Trophoblast cell (in vitro differentiated cells and primary cell): ENCODE results near the gene SAE1.

Experiments
- DNase-seq, 2 donors: peaks; one replicate each; pipeline ENCODE4 v3.0.0-alpha.2; 2016
- H2AFZ ChIP-seq: 2 replicates; pipeline ENCODE4 v1.6.1; 2013; ENCODE audit warnings: low read length, moderate library complexity, mild to moderate bottlenecking; ENCODE audit not compliant: insufficient read depth, poor library complexity
- H2AK5ac ChIP-seq: 2 replicates; pipeline ENCODE4 v1.6.1; 2013; ENCODE audit warnings: mild to moderate bottlenecking, low read length
- H2BK120ac ChIP-seq: 2 replicates; pipeline ENCODE4 v1.6.1; 2013; ENCODE audit warnings: low read length, mild to moderate bottlenecking, moderate library complexity; ENCODE audit not compliant: insufficient read depth, poor library complexity
- H2BK12ac ChIP-seq: 2 replicates; pipeline ENCODE4 v1.6.1; 2013; ENCODE audit warnings: mild to moderate bottlenecking, low read length, moderate library complexity
- H2BK5ac ChIP-seq: 2 replicates; pipeline ENCODE4 v1.6.1; 2013; ENCODE audit warnings: low read length, low read depth, moderate library complexity, mild to moderate bottlenecking; ENCODE audit not compliant: poor library complexity
- H3K14ac ChIP-seq: 2 replicates; pipeline ENCODE4 v1.6.1; 2013; ENCODE audit warnings: mild to moderate bottlenecking, low read length
- H3K18ac ChIP-seq: 2 replicates; pipeline ENCODE4 v1.6.1; 2013; ENCODE audit warnings: mild to moderate bottlenecking, low read length
- H3K23ac ChIP-seq: 2 replicates; pipeline ENCODE4 v1.6.1; 2013; ENCODE audit warnings: low read length
- H3K27ac ChIP-seq: 2 replicates; pipeline ENCODE4 v1.5.1; 2013; ENCODE audit warnings: low read depth, mild to moderate bottlenecking, inconsistent platforms, low read length, moderate library complexity
- H3K27me3 ChIP-seq: 2 replicates; pipeline ENCODE4 v1.6.1; 2013; ENCODE audit warnings: inconsistent platforms, mild to moderate bottlenecking, low read length, moderate library complexity; ENCODE audit not compliant: insufficient read depth
- H3K36me3 ChIP-seq, 2 experiments: 1 replicate in 1 of 2; 2 replicates in 1 of 2; pipeline ENCODE4 v1.6.1; 2013; ENCODE audit warnings: low read length in 2 of 2, mild to moderate bottlenecking in 2 of 2, moderate library complexity in 1 of 2; ENCODE audit not compliant: insufficient read depth in 2 of 2, control insufficient read depth in 1 of 2
- H3K4ac ChIP-seq: 2 replicates; pipeline ENCODE4 v1.6.1; 2013; ENCODE audit warnings: low read depth, mild to moderate bottlenecking, low read length, moderate library complexity
- H3K4me1 ChIP-seq, 2 experiments: 1 replicate in 1 of 2; 2 replicates in 1 of 2; pipeline ENCODE4 v1.6.1; 2013; ENCODE audit warnings: low read length in 2 of 2, mild to moderate bottlenecking in 2 of 2, moderate library complexity in 1 of 2; ENCODE audit not compliant: insufficient read depth in 2 of 2, control insufficient read depth in 1 of 2
- H3K4me2 ChIP-seq: 2 replicates; pipeline ENCODE4 v1.6.1; 2013; ENCODE audit warnings: inconsistent platforms, mild to moderate bottlenecking, low read length, moderate library complexity
- H3K4me3 ChIP-seq: 2 replicates; pipeline ENCODE4 v1.5.1; 2013; ENCODE audit warnings: mild to moderate bottlenecking, low read depth, low read length, inconsistent platforms
- H3K79me1 ChIP-seq: one replicate; pipeline ENCODE4 v1.6.1; 2013; ENCODE audit warnings: low read length
- H3K79me2 ChIP-seq: 2 replicates; pipeline ENCODE4 v1.6.1; 2013; ENCODE audit warnings: low read length, mild to moderate bottlenecking; ENCODE audit not compliant: control insufficient read depth, insufficient read depth, poor library complexity
- H3K9ac ChIP-seq: 2 replicates; pipeline ENCODE4 v1.6.1; 2013; ENCODE audit warnings: mild to moderate bottlenecking, low read length
- H3K9me3 ChIP-seq: 2 replicates; pipeline ENCODE4 v1.6.1; 2013; ENCODE audit warnings: low read depth, mild to moderate bottlenecking, control low read depth, inconsistent platforms, low read length; ENCODE audit not compliant: insufficient read depth
- H4K12ac ChIP-seq: 2 replicates; pipeline ENCODE4 v1.6.1; 2013; ENCODE audit warnings: low read depth, mild to moderate bottlenecking, low read length, moderate library complexity
- H4K8ac ChIP-seq: 2 replicates; pipeline ENCODE4 v1.6.1; 2013; ENCODE audit warnings: low read depth, mild to moderate bottlenecking, low read length, moderate library complexity
- H4K91ac ChIP-seq: one replicate; pipeline ENCODE4 v1.6.1; 2013; ENCODE audit warnings: low read depth, mild to moderate bottlenecking, low read length, moderate library complexity
- WGBS: extraction: QIAGEN DNeasy Blood & Tissue Kit; methylation state at CpG from one replicate; pipeline ENCODE4 v1.1.7; 2013; ENCODE audit warnings: missing lambda C conversion rate; ENCODE audit not compliant: insufficient read length, insufficient coverage; ENCODE audit errors: extremely low coverage; 5-methylcytosine and 5-hydroxymethylcytosine counted together

Gene SAE1

DNA sequence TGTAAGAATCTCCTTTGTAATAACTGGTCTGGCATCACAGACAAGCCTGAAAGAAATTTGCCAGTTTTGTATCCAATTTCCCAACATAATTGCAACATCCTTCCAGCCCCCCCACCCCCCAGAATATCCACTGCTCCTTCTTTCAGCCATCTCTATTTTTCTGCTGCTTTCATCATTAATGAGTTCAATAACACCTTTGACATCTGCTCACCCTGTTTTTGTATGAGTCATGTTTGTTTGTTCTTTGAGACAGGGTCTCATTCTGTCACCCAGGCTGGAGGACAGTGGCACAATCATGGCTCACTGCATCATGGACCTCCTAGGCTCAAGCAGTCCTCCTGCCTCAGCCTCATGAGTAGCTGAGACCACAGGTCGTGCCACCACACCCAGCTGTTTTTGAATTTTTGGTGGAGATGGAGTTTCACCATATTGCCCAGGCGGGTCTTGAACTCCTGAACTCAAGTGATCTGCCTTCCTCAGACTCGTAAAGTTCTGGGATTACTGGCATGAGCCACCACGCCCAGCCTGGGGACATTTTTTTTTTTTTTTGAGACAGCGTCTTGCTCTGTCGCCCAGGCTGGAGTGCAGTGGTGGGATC lies 10.1 kb upstream of the SAE1 start:
- H3K9ac ChIP-seq: no peak overlapping the region
- peaks cover 3 to 4% of the 10 kb centered on the region in 2 experiments for H3K4me1 ChIP-seq
- H2BK12ac ChIP-seq: no peak overlapping the region
- no peaks in the 10 kb centered on the region for H3K79me1 ChIP-seq
- H2AK5ac ChIP-seq: no peak overlapping the region
- H2BK5ac ChIP-seq: no peak overlapping the region
- H3K9me3 ChIP-seq: no peaks in the 10 kb centered on the region
- H3K36me3 ChIP-seq: no peaks in the 10 kb centered on the region
- no peak overlapping the region for H4K91ac ChIP-seq
- no peak overlapping the region for H2AFZ ChIP-seq
- H4K12ac ChIP-seq: no peak overlapping the region
- H3K27me3 ChIP-seq: no peaks in the 10 kb centered on the region
- no peak overlapping the region for H2BK120ac ChIP-seq
- no peak overlapping the region for H4K8ac ChIP-seq
- WGBS: no CpG with 5 or more reads among the region's 6 CpGs
- DNase-seq: no peak
- H3K4me3 ChIP-seq: no peak overlapping the region
- H3K18ac ChIP-seq: no peak overlapping the region
- H3K27ac ChIP-seq: no peak overlapping the region
- H3K79me2 ChIP-seq: no peaks in the 10 kb centered on the region
- no peak overlapping the region for H3K14ac ChIP-seq
- H3K4ac ChIP-seq: no peak overlapping the region
- H3K4me2 ChIP-seq: no peak overlapping the region
- no peak overlapping the region for H3K23ac ChIP-seq

DNA sequence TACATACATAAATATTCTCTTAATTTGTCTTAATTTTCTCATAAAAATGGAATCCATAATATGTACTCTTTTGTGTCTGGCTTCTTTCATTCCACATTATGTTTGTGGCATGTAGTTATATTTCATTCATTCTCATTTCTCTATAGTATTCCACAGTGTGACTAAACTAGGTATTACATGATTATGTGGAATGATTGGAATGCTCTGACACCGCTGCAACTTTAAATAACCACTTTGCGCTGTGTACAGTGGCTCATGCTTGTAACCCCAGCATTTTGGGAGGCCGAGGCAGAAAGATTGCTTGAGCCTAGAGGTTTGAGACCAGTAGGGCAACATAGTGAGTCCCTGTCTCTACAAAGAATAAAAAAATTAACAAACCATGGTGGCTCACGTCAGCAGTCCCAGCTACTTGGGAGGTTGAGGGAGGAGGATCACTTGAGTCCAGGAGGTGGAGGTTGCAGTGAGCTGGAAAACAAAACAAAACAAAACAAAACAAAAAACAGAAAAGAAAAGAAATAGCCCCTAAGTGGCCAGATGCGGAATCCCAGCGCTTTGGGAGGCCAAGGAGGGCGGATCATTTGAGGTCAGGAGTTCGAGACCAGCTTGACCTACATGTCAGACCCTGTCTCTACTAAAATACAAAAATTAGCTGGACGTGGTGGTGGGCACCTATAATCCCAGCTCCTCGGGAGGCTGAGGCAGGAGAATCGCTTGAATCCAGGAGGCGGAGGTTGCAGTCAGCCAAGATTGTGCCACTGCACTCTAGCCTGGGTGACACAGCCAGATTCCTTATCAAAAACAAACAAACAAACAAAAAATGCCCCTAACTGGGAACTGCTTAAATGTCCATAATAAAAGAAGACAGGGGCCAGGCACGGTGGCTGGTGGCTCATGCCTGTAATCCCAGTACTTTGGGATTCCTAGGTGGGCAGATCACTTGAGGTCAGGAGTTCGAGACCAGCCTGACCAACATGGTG lies 8.0 kb upstream of the SAE1 start:
- no peak overlapping the region for H3K4ac ChIP-seq
- H3K79me2 ChIP-seq: no peaks in the 10 kb centered on the region
- no peak overlapping the region for H4K91ac ChIP-seq
- H4K12ac ChIP-seq: no peak overlapping the region
- H3K27me3 ChIP-seq: no peaks in the 10 kb centered on the region
- H3K4me1 ChIP-seq: peaks cover 3 to 4% of the 10 kb centered on the region in 2 experiments
- H3K4me3 ChIP-seq: no peak overlapping the region
- no peak overlapping the region for H3K27ac ChIP-seq
- no peak overlapping the region for H2BK5ac ChIP-seq
- no peak overlapping the region for H2BK120ac ChIP-seq
- H3K18ac ChIP-seq: no peak overlapping the region
- no peak overlapping the region for H2AK5ac ChIP-seq
- H3K79me1 ChIP-seq: no peaks in the 10 kb centered on the region
- peak; percentile 65 to 93 for DNase-seq
- no peak overlapping the region for H3K4me2 ChIP-seq
- no CpG with 5 or more reads among the region's 14 CpGs for whole genome bisulfite sequencing
- no peak overlapping the region for H3K9ac ChIP-seq
- H3K36me3 ChIP-seq: no peaks in the 10 kb centered on the region
- no peak overlapping the region for H3K14ac ChIP-seq
- H4K8ac ChIP-seq: no peak overlapping the region
- no peak overlapping the region for H3K23ac ChIP-seq
- no peak overlapping the region for H2AFZ ChIP-seq
- H3K9me3 ChIP-seq: no peaks in the 10 kb centered on the region
- H2BK12ac ChIP-seq: peak overlapping the region; percentile 64

DNA sequence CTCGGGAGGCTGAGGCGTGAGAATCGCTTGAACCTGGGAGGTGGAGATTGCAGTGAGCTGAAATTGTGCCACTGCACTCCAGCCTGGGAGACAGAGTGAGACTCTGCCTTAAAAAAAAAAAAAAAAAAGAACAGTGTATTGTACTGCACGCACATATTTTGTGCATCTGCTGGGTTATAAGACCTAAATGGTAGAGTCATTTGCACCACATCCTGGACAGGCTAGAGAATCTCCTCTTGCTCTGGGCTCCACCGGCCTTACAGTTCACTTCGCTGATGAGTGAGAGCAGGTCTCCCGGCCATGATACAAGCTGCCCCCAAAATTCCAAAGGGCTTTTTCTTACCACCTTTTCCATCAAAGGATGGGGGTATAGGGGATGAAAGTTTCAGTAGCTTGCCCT lies 7.2 kb upstream of the SAE1 start:
- H2AK5ac ChIP-seq: no peak overlapping the region
- no peak overlapping the region for H3K4ac ChIP-seq
- H3K27me3 ChIP-seq: no peaks in the 10 kb centered on the region
- H2BK12ac ChIP-seq: no peak overlapping the region
- H2BK5ac ChIP-seq: no peak overlapping the region
- H4K91ac ChIP-seq: no peak overlapping the region
- H3K36me3 ChIP-seq: no peaks in the 10 kb centered on the region
- no peaks in the 10 kb centered on the region for H3K79me2 ChIP-seq
- no peak overlapping the region for H3K4me3 ChIP-seq
- no peak overlapping the region for H4K12ac ChIP-seq
- no peak overlapping the region for H3K9ac ChIP-seq
- H3K27ac ChIP-seq: no peak overlapping the region
- H3K18ac ChIP-seq: no peak overlapping the region
- H3K79me1 ChIP-seq: no peaks in the 10 kb centered on the region
- H2AFZ ChIP-seq: no peak overlapping the region
- no peak overlapping the region for H2BK120ac ChIP-seq
- no peak for DNase-seq
- peaks cover 3 to 4% of the 10 kb centered on the region in 2 experiments for H3K4me1 ChIP-seq
- H4K8ac ChIP-seq: no peak overlapping the region
- H3K14ac ChIP-seq: no peak overlapping the region
- no peak overlapping the region for H3K4me2 ChIP-seq
- H3K23ac ChIP-seq: no peak overlapping the region
- H3K9me3 ChIP-seq: no peaks in the 10 kb centered on the region
- whole genome bisulfite sequencing: no CpG with 5 or more reads among the region's 7 CpGs

DNA sequence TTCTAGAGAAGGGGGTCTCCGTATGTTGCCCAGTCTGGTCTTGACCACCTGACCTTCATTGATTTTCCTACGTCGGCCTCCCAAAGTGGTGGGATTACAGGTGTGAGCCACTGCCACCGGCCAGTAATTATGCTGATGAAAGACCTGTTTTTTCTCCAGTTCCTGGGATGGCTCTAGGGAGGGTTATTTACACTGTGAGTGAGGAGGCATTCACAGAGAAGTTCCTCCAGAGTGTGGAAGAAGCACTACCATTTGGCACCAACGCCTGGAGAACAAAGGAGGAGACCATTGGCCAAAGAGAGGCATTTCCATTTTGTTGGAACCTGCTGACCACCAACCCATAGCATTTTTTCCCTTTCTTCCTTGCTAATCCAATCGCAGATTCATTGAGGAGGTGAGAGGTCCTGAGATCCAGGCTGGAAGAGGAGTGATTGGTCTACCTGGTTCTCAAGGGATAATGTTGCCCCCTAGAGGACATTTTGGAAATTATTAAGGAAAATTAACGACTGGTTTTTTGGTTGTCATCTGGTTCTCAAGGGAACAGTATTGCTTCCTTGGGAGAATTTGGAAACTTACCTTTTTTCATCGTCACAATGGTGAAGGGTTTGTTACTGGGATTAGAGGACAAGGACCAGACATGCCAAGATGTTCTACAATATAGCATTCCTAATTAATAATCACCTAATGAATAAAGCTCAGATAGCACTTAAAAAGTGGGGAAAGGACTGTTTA lies 5.5 kb upstream of the SAE1 start:
- H2BK5ac ChIP-seq: no peak overlapping the region
- no peak overlapping the region for H3K14ac ChIP-seq
- no peak overlapping the region for H4K8ac ChIP-seq
- H3K27me3 ChIP-seq: no peaks in the 10 kb centered on the region
- H3K36me3 ChIP-seq: no peaks in the 10 kb centered on the region
- peaks cover 3 to 4% of the 10 kb centered on the region in 2 experiments for H3K4me1 ChIP-seq
- no peak overlapping the region for H2AFZ ChIP-seq
- no peak overlapping the region for H2BK120ac ChIP-seq
- peak in 1 of 2 donors; percentile 94 for DNase-seq
- no peak overlapping the region for H4K12ac ChIP-seq
- no peak overlapping the region for H2BK12ac ChIP-seq
- no peaks in the 10 kb centered on the region for H3K79me1 ChIP-seq
- H3K4ac ChIP-seq: no peak overlapping the region
- no peak overlapping the region for H3K18ac ChIP-seq
- H3K27ac ChIP-seq: no peak overlapping the region
- WGBS: no CpG with 5 or more reads among the region's 8 CpGs
- no peak overlapping the region for H3K9ac ChIP-seq
- no peak overlapping the region for H3K23ac ChIP-seq
- no peaks in the 10 kb centered on the region for H3K9me3 ChIP-seq
- H2AK5ac ChIP-seq: no peak overlapping the region
- H4K91ac ChIP-seq: no peak overlapping the region
- H3K4me2 ChIP-seq: no peak overlapping the region
- H3K4me3 ChIP-seq: no peak overlapping the region
- H3K79me2 ChIP-seq: no peaks in the 10 kb centered on the region
